MCF 10A (cell line): Measurements from ENCODE around the gene NKAP. TPM values are rescaled to one million over a fixed set of nuclear protein-coding genes. Genes with fewer than 3 reads are reported as not detected.
"Not testable (repeated sequence)": the region's sequence is repeated elsewhere in the genome, so short reads cannot be mapped to it uniquely, and the experiment has no call there.

ENCODE experiments used
- BruUV-seq: library from RNA; stranded (reverse); fragments of 400-500 nt; replicated peaks from 2 replicates; lab custom pipeline; 2021; lab: Mats Ljungman, UMichigan
- CTCF ChIA-PET: fragments of 300-600 bp; sonication (Branson Sonifier 250); formaldehyde crosslinking; extraction: SDS; loops from one replicate; lab custom pipeline; 2021; ENCODE audit warnings: antibody characterized with exemption, inconsistent platforms; lab: Yijun Ruan, JAX
- POLR2A ChIA-PET: fragments of 300-600, 350-650 bp; sonication (Branson Sonifier 250); formaldehyde crosslinking; extraction: SDS; loops from one replicate; lab custom pipeline; 2020; ENCODE audit warnings: antibody characterized with exemption, inconsistent platforms; lab: Yijun Ruan, JAX
- DNase-seq: peaks from one replicate; pipeline ENCODE4 v3.0.0-alpha.2; 2018; ENCODE audit not compliant: unreplicated experiment
- H3K27ac Mint-ChIP-seq: one replicate; pipeline ENCODE4 v1.8.0; 2022; ENCODE audit warnings: mild to moderate bottlenecking, low read depth, mixed read lengths; ENCODE audit not compliant: unreplicated experiment
- H3K27me3 Mint-ChIP-seq: one replicate; pipeline ENCODE4 v1.8.0; 2022; ENCODE audit warnings: mixed read lengths; ENCODE audit not compliant: insufficient read depth, unreplicated experiment
- H3K36me3 Mint-ChIP-seq: one replicate; pipeline ENCODE4 v1.8.0; 2022; ENCODE audit warnings: mild to moderate bottlenecking, moderate library complexity, mixed read lengths; ENCODE audit not compliant: insufficient read depth, unreplicated experiment
- H3K4me1 Mint-ChIP-seq: one replicate; pipeline ENCODE4 v1.8.0; 2022; ENCODE audit warnings: mixed read lengths; ENCODE audit not compliant: insufficient read depth, unreplicated experiment
- H3K4me3 Mint-ChIP-seq: one replicate; pipeline ENCODE4 v1.8.0; 2022; ENCODE audit warnings: mild to moderate bottlenecking, moderate library complexity, mixed read lengths; ENCODE audit not compliant: unreplicated experiment
- H3K9me3 Mint-ChIP-seq: one replicate; pipeline ENCODE4 v1.8.0; 2022; ENCODE audit warnings: mixed read lengths; ENCODE audit not compliant: unreplicated experiment
- intact Hi-C: fragments of 100-400 bp; cut with micrococcal nuclease; formaldehyde crosslinking; loops from 2 replicates; pipeline ENCODE4 v1.14.1; 2022
- total RNA-seq: library from RNA; stranded (reverse); gene quantifications from 2 replicates; pipeline ENCODE4 v1.2.3, GENCODE V29; 2022
- TF ChIP-seq, protein P1 (sequence below): fragments of 200-600 bp; IDR thresholded peaks from one replicate; pipeline ENCODE4 v1.8.0; 2022; ENCODE audit warnings: antibody characterized with exemption, mild to moderate bottlenecking; ENCODE audit not compliant: unreplicated experiment

The NKAP gene
- total RNA-seq, 1 experiment from 2014 or later, result 10.4 TPM

GRCh38 chrX:119970574-119970973 lies 27.0 kb upstream of the NKAP start:
- TF ChIP-seq, protein P1, sequence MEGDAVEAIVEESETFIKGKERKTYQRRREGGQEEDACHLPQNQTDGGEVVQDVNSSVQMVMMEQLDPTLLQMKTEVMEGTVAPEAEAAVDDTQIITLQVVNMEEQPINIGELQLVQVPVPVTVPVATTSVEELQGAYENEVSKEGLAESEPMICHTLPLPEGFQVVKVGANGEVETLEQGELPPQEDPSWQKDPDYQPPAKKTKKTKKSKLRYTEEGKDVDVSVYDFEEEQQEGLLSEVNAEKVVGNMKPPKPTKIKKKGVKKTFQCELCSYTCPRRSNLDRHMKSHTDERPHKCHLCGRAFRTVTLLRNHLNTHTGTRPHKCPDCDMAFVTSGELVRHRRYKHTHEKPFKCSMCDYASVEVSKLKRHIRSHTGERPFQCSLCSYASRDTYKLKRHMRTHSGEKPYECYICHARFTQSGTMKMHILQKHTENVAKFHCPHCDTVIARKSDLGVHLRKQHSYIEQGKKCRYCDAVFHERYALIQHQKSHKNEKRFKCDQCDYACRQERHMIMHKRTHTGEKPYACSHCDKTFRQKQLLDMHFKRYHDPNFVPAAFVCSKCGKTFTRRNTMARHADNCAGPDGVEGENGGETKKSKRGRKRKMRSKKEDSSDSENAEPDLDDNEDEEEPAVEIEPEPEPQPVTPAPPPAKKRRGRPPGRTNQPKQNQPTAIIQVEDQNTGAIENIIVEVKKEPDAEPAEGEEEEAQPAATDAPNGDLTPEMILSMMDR, result no peak
- no peaks in the 10 kb centered on the region for H3K9me3 Mint-ChIP-seq
- CTCF ChIA-PET, result interaction anchor here (0.7 kb wide), 1 partner anchor 359 kb away, joined by 3 read pairs; no protein-coding TSS in a partner anchor

DNA sequence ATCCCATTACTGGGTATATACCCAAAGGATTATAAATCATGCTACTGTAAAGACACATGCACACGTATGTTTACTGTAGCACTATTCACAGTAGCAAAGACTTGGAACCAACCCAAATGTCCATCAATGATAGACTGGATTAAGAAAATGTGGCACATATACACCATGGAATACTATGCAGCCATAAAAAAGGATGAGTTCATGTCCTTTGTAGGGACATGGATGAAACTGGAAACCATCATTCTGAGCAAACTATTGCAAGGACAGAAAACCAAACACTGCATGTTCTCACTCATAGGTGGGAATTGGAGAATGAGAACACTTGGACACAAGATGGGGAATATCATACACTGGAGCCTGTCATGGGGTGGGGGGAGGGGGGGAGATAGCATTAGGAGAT lies 23.3 kb upstream of the NKAP start:
- H3K4me3 Mint-ChIP-seq, DNase-seq, BruUV-seq, POLR2A ChIA-PET, H3K9me3 Mint-ChIP-seq, CTCF ChIA-PET, intact Hi-C loops, H3K27ac Mint-ChIP-seq, H3K4me1 Mint-ChIP-seq, H3K36me3 Mint-ChIP-seq: not testable (repeated sequence)
- peaks cover 14% of the 10 kb centered on the region for H3K27me3 Mint-ChIP-seq

More at GRCh38 chrX:119970574-119970973, 27.0 kb upstream of the NKAP start:
- Mint-ChIP-seq H3K27me3 (no peaks in the 10 kb centered on the region), H3K4me1 (no peaks in the 10 kb centered on the region), H3K27ac (no peak overlapping the region), H3K4me3 (no peak overlapping the region), H3K36me3 (no peaks in the 10 kb centered on the region)
- intact Hi-C loops, result no loop called here
- DNase-seq, result no peak
- no TSS peak for BruUV-seq
- POLR2A ChIA-PET, result no interaction called here

GRCh38 chrX:119960625-119961024 lies 17.1 kb upstream of the NKAP start:
- peaks cover 31% of the 10 kb centered on the region for H3K27me3 Mint-ChIP-seq
- no peak overlapping the region for H3K27ac Mint-ChIP-seq
- intact Hi-C loops, result no loop called here
- no peak overlapping the region for H3K4me3 Mint-ChIP-seq
- H3K9me3 Mint-ChIP-seq, result no peaks in the 10 kb centered on the region
- no peak for DNase-seq
- no peaks in the 10 kb centered on the region for H3K4me1 Mint-ChIP-seq
- BruUV-seq, result no TSS peak
- ChIA-PET POLR2A (no interaction called here), CTCF (interaction anchor here (3.0 kb wide), 1 partner anchor 12 kb away, joined by 10 read pairs; no protein-coding TSS in a partner anchor)
- no peaks in the 10 kb centered on the region for H3K36me3 Mint-ChIP-seq
- TF ChIP-seq, protein P1, result no peak

GRCh38 chrX:119955807-119956570 lies 12.4 kb upstream of the NKAP start:
- BruUV-seq, POLR2A ChIA-PET: not testable (repeated sequence)
- CTCF ChIA-PET, result interaction anchor here (0.5 kb wide), 1 partner anchor 131 kb away, joined by 3 read pairs; no protein-coding TSS in a partner anchor

GRCh38 chrX:119954374-119954773 lies 10.8 kb upstream of the NKAP start:
- ChIA-PET POLR2A (no interaction called here), CTCF (interaction anchor here (0.6 kb wide), 1 partner anchor 176 kb away, joined by 3 read pairs; no protein-coding TSS in a partner anchor)
- no peak for DNase-seq
- no TSS peak for BruUV-seq
- Mint-ChIP-seq H3K27ac (no peak overlapping the region), H3K36me3 (no peaks in the 10 kb centered on the region), H3K4me1 (no peaks in the 10 kb centered on the region), H3K4me3 (no peak overlapping the region), H3K27me3 (peaks cover 33% of the 10 kb centered on the region), H3K9me3 (no peaks in the 10 kb centered on the region)
- intact Hi-C loops, result no loop called here
- TF ChIP-seq, protein P1, result no peak

More at GRCh38 chrX:119955807-119956570, 12.4 kb upstream of the NKAP start:
- H3K27ac Mint-ChIP-seq, H3K36me3 Mint-ChIP-seq, H3K4me1 Mint-ChIP-seq, H3K9me3 Mint-ChIP-seq, DNase-seq, H3K4me3 Mint-ChIP-seq, intact Hi-C loops: not testable (repeated sequence)
- peaks cover 38% of the 10 kb centered on the region for H3K27me3 Mint-ChIP-seq
